HG02981 (cell line): ENCODE data around the gene TMEM63B.
"Not testable (repeated sequence)": the region's sequence is repeated elsewhere in the genome, so short reads cannot be mapped to it uniquely, and the experiment has no call there.

ENCODE experiments used
- ATAC-seq: cut with Tn5 transposase; IDR thresholded peaks from one replicate; pipeline ENCODE4 v1.9.1; 2021; ENCODE audit warnings: mild to moderate bottlenecking, moderate library complexity; ENCODE audit not compliant: unreplicated experiment

Gene TMEM63B

DNA sequence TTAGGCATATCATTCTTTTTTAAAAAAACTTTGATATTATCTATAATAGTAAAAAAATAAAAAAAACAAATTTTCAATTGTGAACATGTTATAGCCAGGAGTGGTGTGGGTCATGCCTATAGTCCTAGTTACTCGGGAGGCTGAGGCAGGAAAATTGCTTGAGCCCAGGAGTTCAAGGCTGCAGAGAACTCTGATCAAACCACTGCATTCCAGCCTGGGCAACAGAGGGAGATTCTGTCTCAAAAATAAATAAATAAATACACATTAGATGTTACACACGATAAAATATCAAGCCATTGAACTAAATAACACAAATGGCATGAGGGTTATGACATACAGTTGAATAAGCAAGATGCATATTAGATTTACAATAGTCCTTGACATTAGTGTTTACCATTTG, 61.5 kb downstream of the TMEM63B start:
- ATAC-seq = no peak

DNA sequence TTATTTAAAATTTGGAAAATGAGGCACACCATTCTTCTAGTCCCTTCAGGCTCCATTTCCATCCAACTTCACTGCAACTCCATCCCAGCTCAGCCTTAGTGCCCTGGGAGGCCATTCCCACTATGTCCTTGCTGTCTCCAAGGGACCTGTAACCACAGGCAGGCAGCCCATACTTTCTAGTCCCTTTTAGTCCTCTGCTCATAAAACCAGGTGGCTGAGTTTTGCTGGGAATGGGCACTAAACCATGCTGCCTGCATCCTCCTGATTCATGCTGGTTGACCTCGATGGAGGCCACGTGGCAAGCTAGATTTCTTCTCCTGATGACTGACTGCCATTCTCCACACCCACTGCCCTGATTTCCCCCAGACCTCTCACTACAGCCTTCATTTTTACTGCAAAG, 61.9 kb downstream of the TMEM63B start:
- ATAC-seq = no peak

DNA sequence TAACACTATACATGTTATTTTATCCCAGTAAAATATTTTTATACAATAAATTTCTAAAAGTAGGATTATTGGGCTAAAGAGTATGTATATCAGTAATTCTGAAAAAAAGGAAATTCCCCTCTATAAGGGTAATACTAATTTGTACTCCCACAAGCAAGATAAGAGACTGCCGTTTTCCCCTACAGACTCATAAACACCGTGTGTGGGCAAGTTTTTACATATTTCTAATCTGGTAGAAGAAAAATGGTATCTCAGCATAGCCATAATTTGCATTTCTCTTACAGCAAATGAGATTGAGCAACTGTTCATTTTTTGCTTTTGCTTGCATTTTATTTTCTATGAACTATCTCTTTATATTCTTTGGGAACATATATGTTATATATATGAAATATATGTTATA, 63.4 kb downstream of the TMEM63B start:
- ATAC-seq = no peak

DNA sequence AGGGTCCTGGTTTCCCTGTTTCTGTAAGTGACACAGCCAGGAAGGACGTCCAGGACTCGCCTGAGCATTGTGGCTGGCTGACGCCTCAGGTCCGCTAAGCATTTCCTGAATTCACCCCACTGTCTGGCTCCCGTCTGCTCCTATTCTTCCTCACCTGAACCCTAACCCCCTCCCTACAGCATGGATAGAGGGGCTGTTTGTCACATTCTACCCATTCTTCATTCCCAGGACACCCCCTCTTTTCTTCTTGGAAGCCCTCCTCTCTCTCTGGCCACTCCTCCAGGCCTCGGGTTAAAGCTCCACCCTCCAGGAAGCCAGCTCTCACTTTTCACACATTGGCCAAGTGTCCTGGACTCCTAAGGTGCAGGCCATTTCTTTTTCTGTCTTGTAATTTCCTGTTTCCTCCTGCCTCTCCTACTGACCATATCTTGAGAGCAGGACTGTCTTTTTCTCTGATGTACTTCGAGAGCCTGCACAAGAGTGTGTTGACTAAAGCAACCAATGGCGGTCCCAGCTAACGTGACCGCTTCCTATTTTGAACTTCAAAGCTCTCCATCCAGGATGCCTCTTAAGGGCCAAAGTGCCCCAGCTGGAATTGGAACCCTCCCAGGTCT, 65.2 kb downstream of the TMEM63B start:
- no peak for ATAC-seq

DNA sequence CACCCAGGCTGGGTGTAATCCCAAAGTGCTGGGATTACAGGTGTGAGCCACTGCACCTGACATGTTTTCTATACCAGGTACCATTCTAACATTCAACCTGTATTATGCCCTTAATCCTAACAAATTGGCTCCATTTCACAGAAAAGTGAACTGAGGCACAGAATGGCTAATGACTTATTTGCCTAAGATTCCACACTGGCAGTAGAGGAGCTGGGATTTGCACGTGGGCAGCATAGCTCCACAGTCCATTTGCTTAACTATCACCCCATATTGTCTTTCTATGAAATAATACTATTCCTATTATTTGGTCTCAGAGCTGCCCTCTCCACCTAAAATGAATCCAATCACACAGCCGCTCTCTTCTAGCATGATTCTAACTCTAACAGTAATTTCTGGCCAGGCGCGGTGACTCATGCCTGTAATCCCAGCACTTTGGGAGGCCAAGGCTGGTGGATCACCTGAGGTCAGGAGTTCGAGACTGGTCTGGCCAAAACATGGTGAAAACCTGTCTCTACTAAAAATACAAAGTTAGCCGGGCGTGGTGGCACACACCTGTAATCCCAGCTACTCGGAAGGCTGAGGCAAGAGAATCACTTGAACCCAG, 66.1 kb downstream of the TMEM63B start:
- no peak for ATAC-seq

DNA sequence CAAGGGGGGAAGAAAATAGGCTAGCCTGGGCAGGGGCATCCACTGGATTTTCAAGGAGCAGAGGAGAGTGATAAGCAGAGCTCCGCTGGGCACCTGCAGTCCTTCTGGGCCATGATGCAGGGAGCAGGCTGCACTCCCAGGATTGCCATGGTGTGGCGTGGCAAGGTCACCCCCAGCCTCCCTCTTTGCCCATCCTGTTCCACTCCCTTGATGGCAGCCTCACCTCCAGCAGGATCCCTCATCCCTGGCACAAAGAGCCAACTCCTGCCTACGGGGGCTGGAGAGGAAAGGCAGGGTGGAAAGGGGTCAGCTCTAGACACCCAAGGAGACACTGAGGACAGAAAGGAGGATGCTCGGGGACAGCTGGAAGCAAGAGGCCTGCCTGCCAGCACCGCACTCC, 67.0 kb downstream of the TMEM63B start:
- no peak for ATAC-seq

DNA sequence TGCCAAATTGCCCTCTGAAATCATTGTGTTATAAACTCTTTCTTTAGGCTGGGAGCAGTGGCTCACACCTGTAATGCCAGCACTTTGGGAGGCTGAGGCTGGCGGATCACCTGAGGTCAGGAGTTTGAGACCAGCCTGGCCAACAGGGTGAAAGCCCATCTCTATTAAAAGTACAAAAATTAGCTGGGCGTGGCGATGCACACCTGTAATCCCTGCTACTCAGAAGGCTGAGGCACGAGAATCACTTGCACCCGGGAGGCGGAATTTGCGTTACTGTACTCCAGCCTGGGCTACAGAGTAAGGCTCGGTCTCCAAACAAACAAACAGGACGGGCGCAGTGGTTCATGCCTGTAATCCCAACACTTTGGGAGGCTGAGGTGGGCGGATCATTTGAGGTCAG, 69.0 kb downstream of the TMEM63B start:
- ATAC-seq = not testable (repeated sequence)

DNA sequence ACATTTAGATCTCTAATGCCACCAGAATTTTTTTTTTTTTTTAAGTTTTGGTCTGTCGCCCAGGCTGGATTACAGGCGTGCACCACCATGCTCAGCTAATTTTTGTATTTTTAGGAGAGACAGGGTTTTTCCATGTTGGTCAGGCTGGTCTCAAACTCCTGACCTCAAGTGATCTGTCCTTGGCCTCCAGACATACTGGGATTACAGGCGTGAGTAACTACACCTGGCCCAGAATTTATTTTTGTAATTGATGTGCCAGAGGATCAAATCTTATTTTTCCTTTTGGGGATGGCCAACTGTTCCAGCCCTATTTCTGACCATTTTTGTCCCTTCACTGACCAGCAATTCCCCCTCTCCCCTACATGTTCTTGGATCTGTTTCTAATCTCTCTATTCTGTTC, 71.3 kb downstream of the TMEM63B start:
- ATAC-seq = no peak

DNA sequence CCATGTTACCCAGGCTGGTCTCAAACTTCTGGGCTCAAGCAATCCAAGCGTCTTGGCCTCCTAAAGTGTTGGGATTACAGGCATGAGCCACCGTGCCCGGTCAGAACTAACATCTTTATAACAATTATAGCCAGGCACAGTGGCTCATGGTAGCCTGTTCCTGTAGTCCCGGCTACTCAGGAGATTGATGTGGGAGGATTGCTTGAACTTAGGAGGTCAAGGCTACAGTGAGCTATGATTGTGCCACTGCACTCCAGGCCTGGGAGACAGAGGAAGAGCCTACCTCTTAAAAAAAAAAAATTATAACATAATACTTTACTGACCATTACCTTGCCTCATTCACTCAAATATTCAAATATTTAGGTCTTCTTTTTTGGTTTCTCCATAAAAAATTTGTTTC, 72.5 kb downstream of the TMEM63B start:
- no peak for ATAC-seq

DNA sequence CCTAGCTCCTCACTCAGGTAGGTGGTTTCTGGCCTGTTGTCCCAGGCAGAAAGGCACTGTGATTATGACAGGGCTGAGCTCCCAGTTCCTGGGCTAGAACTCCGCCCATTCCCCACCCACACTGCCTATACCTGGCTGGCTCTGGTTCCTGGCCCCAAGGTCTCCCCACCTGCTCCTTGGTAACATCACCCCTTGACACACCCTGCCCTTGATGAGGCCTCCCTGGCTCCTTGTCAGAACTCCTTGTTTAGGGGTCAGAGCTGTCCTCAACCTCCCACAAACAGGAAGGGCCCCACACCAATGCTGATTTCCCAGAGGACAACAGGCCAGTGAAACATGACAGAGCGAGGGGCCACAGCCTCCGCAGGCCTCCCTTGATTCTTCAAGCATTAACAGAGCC, 73.8 kb downstream of the TMEM63B start:
- no peak for ATAC-seq

DNA sequence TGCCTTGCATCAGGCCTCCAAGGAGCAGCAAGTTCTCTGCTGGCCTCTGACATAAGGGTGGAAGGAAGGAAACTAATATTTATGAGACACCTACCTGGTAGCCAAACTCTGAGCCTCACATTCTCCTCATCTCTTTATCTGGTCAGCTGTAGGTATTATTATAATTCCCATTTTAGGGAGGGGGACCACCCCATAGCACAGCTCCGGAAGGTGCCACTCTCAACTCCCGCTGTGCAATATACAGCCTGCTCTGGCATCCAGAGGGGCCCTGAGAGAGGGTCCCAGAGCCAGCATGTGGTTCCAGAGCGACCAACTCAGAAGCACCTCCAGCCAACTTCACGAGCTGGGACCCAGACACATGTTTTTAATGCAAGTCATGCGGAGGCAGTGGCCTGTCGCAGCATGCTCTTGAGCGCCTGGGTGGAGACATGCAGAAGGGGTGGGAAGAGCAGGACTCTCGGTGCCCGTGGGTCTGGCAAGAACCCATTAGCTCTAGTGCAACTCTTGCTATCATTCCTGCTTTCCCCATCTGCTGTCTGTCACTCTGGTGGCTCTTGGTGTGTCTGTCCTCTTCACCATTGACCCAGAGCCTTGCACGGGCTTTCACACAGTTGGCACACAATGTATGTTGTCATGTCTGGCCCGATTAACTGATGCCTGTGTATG, 74.4 kb downstream of the TMEM63B start:
- no peak for ATAC-seq

DNA sequence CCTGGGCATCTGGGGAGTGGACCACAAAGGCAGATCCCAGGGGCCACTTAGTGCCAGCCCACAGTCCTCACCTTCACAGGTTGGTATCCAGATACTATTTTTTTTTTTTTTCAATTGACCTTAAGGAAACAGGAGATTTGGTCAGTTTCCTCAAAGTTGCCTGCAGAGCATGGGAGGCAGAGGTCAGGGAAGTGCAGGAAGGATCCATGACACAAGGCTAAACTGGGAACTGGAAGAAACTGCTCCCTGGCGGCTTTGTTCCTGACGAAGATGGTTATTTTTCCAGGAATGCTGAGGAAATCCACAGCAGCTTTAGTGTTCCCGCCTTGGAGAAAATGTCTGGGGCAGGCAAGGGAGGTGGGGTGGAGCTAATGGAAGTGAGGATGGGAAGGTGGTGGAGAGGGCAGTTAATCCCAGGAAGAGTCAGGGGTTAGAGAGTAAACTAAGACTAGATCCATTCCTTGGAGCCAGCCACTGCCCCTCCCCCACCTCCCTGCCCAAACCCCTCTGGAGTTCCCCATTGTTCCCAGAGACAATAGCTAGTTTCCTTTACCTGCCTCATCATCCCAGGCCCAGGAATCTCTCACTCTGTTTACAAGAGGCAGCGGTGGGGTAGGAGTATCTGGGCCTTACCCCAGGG, 75.1 kb downstream of the TMEM63B start:
- no peak for ATAC-seq

DNA sequence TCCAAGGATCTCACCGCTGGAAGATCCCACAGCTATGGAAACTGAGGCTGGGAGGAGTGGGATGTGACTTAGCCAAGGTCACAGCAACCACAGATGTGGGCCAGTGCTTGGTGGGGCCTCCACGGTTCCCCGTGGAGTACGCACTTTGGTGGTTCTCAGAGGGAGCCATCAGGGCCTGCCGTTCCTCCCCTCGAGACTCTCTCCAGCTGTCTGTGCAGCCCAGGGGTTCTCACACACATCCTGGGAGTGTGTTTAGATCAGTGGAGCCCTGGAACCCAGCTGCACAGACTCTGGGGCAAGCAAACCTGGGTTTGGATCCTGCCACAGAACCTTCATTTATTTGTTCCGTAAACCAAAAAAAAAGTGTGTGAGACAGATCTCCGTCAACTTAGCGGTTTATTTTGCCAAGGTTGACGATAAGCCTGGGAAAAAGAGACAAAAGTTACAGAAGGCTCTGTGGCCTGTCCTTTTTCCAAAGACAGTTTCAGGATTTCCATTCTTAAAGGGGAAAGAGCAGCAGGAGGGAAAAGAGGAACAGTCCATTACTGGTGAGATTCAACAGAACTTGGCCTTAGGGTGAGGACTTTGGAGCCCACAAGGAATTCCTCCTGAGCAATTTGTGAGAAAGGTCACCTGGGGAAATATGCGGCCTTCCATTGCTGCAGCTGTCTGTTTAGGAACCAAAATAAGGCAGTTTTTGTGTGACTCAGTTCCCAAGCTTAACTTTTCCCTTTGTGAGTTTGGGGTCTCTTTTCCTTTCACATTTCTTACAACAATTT, 75.8 kb downstream of the TMEM63B start:
- no peak for ATAC-seq

DNA sequence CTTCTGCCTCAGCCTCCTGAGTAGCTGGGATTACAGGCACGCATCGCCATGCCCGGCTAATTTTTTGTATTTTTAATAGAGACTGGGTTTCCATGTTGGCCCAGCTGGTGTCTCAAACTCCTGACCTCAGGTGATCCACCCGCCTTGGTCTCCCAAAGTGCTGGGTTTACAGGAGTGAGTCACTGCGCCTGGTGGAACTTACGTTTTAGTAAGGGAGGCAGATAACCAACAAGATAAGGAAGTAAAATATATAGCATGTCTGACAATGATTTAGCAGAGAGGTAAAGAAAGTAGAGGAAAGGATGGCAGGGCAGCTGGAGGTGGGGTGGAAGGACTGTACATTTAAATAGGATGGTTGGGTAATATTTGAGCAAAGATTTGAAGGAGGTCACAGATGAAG, 76.6 kb downstream of the TMEM63B start:
- ATAC-seq = no peak
